Tibial nerve (tissue), 4 donors: ENCODE data around the gene FBLN2. TPM values are rescaled to one million over a fixed set of nuclear protein-coding genes. Genes with fewer than 3 reads are reported as not detected.

Source experiments
- DNase-seq, 2 donors: peaks; one replicate each; pipeline ENCODE4 v3.0.0-alpha.2; 2019; ENCODE audit warnings: low spot score in 2 of 2
- H3K27ac ChIP-seq, 4 donors: fragments of 200-600 bp; sonication (generic) in 3 of 4; one replicate each; pipeline ENCODE4 v1.5.1; 2017 to 2019; ENCODE audit warnings: mild to moderate bottlenecking in 1 of 4
- H3K27me3 ChIP-seq, 2 donors: fragments of 200-600 bp; sonication (generic) in 1 of 2; one replicate each; pipeline versions ENCODE4 v1.5.1 to v1.6.0; 2017 to 2019
- H3K36me3 ChIP-seq, 3 donors: fragments of 200-600 bp; sonication (generic); one replicate each; pipeline ENCODE4 v1.5.1; 2018 to 2019
- H3K4me1 ChIP-seq, 4 donors: fragments of 200-600 bp; sonication (generic) in 3 of 4; one replicate each; pipeline ENCODE4 v1.5.1; 2017 to 2019
- H3K4me3 ChIP-seq, 4 donors: fragments of 200-600 bp; sonication (generic) in 3 of 4; one replicate each; pipeline ENCODE4 v1.5.1; 2017 to 2019; ENCODE audit warnings: mild to moderate bottlenecking in 1 of 4, moderate library complexity in 1 of 4
- H3K9me3 ChIP-seq, 4 donors: fragments of 200-600 bp; sonication (generic) in 3 of 4; one replicate each; pipeline ENCODE4 v1.5.1; 2017 to 2019
- EP300 ChIP-seq, 2 donors: sonication (generic); formaldehyde crosslinking; IDR thresholded peaks; one replicate each; pipeline ENCODE4 v1.6.1; 2017; ENCODE audit warnings: antibody characterized with exemption in 2 of 2, mild to moderate bottlenecking in 1 of 2
- POLR2A ChIP-seq, 2 donors: fragments of 450-650 bp; IDR thresholded peaks; one replicate each; pipeline ENCODE4 v1.6.1; 2017; ENCODE audit warnings: antibody characterized with exemption in 2 of 2, mild to moderate bottlenecking in 2 of 2, moderate library complexity in 2 of 2
- WGBS, 2 donors: methylation state at CpG; one replicate each; pipeline ENCODE4 v1.1.5; 2018; 5-methylcytosine and 5-hydroxymethylcytosine counted together
- total RNA-seq, 4 donors: library from RNA; depleted of rRNA; stranded (reverse); fragments of >200 nt; gene quantifications; one replicate each; pipeline ENCODE4 v1.1.0, GENCODE V29; 2016
- TF ChIP-seq, protein P1 (sequence below), 5 experiments: fragments of 200-600 bp in 3 of 5; fragments of 450-650 bp in 2 of 5; sonication (generic) in 3 of 5; IDR thresholded peaks; one replicate each; pipeline ENCODE4 v1.5.1; 2016 to 2019; ENCODE audit warnings: antibody characterized with exemption in 5 of 5, mild to moderate bottlenecking in 3 of 5, moderate library complexity in 2 of 5

FBLN2 gene
- total RNA-seq, 4 donors from 2014 or later = 185 to 445 (median 240) TPM

- no peak overlapping the region for H3K27ac ChIP-seq
- TF ChIP-seq, protein P1, sequence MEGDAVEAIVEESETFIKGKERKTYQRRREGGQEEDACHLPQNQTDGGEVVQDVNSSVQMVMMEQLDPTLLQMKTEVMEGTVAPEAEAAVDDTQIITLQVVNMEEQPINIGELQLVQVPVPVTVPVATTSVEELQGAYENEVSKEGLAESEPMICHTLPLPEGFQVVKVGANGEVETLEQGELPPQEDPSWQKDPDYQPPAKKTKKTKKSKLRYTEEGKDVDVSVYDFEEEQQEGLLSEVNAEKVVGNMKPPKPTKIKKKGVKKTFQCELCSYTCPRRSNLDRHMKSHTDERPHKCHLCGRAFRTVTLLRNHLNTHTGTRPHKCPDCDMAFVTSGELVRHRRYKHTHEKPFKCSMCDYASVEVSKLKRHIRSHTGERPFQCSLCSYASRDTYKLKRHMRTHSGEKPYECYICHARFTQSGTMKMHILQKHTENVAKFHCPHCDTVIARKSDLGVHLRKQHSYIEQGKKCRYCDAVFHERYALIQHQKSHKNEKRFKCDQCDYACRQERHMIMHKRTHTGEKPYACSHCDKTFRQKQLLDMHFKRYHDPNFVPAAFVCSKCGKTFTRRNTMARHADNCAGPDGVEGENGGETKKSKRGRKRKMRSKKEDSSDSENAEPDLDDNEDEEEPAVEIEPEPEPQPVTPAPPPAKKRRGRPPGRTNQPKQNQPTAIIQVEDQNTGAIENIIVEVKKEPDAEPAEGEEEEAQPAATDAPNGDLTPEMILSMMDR (IDR thresholded peaks at IDR 0.05) = no peak
- no peak for TF ChIP-seq POLR2A (IDR thresholded peaks at IDR 0.05)
- TF ChIP-seq EP300 (IDR thresholded peaks at IDR 0.05) = no peak
- H3K4me1 ChIP-seq = peaks cover 0 to 32% (median 8%) of the 10 kb centered on the region in 4 donors
- H3K36me3 ChIP-seq = peaks cover 0 to 25% (median 0%) of the 10 kb centered on the region in 3 donors
- H3K4me3 ChIP-seq = no peak overlapping the region
- no peaks in the 10 kb centered on the region for H3K27me3 ChIP-seq
- 79 to 81% methylated on average over 21 to 28 of the region's 31 CpGs for WGBS, 2 donors
- no peak for DNase-seq
- H3K9me3 ChIP-seq = no peaks in the 10 kb centered on the region
Measured at GRCh38 chr3:13637311-13637891, 88.5 kb downstream of the FBLN2 start.

DNA sequence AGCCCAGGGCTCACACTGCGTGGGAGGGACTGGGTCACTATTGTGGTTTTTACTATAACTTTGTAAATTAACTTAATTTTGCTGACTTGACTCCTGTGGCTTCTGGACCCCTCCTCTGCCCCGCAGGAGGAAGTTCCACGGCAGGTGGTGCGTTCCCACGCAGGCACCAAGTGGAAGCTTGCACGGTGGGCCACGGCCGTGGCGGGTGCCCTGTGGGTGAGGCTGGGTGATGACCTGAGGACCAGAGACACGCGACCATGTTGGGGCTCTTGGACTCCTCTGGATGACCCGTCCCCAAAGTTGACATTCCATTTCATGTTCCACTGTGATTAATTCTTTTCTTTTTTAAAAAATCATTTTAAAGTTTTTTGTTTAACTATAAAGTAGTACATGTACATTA lies 89.0 kb downstream of the FBLN2 start:
- peaks cover 0 to 19% (median 0%) of the 10 kb centered on the region in 3 donors for H3K36me3 ChIP-seq
- peaks cover 0 to 32% (median 8%) of the 10 kb centered on the region in 4 donors for H3K4me1 ChIP-seq
- H3K9me3 ChIP-seq = no peaks in the 10 kb centered on the region
- no peak overlapping the region for H3K4me3 ChIP-seq
- DNase-seq = no peak
- H3K27me3 ChIP-seq = no peaks in the 10 kb centered on the region
- TF ChIP-seq, protein P1 (IDR thresholded peaks at IDR 0.05) = no peak
- no peak for TF ChIP-seq POLR2A (IDR thresholded peaks at IDR 0.05)
- no peak for TF ChIP-seq EP300 (IDR thresholded peaks at IDR 0.05)
- no peak overlapping the region for H3K27ac ChIP-seq
- 83 to 86% methylated on average over 12 of the region's 12 CpGs for WGBS, 2 donors

- Histone ChIP-seq H3K4me3 (no peak overlapping the region), H3K36me3 (peaks cover 0 to 16% (median 0%) of the 10 kb centered on the region in 3 donors), H3K27ac (peak overlapping the region in 2 of 4 donors; percentile 6 to 14), H3K4me1 (peaks cover 0 to 23% (median 8%) of the 10 kb centered on the region in 4 donors), H3K9me3 (no peaks in the 10 kb centered on the region), H3K27me3 (no peaks in the 10 kb centered on the region)
- WGBS, 2 donors = 60 to 78% methylated on average over 16 to 17 of the region's 17 CpGs
- no peak for DNase-seq
- TF ChIP-seq, protein P1 (IDR thresholded peaks at IDR 0.05) = no peak
- TF ChIP-seq EP300 (IDR thresholded peaks at IDR 0.05) (peak in 1 of 2 donors; percentile 48), POLR2A (IDR thresholded peaks at IDR 0.05) (no peak)
Measured at GRCh38 chr3:13638927-13639326, 90.0 kb downstream of the FBLN2 start.

DNA sequence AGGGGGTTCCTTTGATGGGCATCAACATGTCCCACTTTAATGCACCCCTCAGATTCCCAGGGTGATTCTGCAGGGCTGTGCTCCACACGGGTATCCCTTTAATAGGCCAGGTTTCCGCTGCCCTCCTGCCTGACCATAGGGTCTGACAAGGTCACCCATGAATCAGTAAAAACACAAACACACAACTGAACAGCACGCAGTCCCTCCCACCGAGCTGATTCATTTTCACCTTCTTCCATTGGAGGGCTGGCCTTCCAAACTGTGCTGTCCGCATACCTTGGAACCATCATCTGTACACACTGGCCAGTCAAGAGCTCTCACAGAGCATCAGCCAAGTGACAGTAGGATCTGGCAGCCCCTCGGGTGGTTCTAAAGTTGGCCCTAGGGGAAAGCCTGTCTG lies 93.7 kb downstream of the FBLN2 start:
- H3K4me3 ChIP-seq = no peak overlapping the region
- WGBS, 2 donors = 73 to 74% methylated on average over 6 of the region's 6 CpGs
- TF ChIP-seq EP300 (IDR thresholded peaks at IDR 0.05) (no peak), POLR2A (IDR thresholded peaks at IDR 0.05) (no peak)
- TF ChIP-seq, protein P1 (IDR thresholded peaks at IDR 0.05) = no peak

GRCh38 chr3:13644341-13645117 lies 95.6 kb downstream of the FBLN2 start:
- DNase-seq = no peak
- Histone ChIP-seq H3K4me3 (no peak overlapping the region), H3K9me3 (no peaks in the 10 kb centered on the region), H3K36me3 (no peaks in the 10 kb centered on the region), H3K27ac (no peak overlapping the region), H3K4me1 (peaks cover 0 to 18% (median 13%) of the 10 kb centered on the region in 4 donors), H3K27me3 (no peaks in the 10 kb centered on the region)
- TF ChIP-seq EP300 (IDR thresholded peaks at IDR 0.05) (no peak), POLR2A (IDR thresholded peaks at IDR 0.05) (no peak)
- TF ChIP-seq, protein P1 (IDR thresholded peaks at IDR 0.05) = no peak
- WGBS, 2 donors = 85 to 86% methylated on average over 4 of the region's 4 CpGs

More for the DNA sequence above, 93.7 kb downstream of the FBLN2 start:
- H3K27me3 ChIP-seq = no peaks in the 10 kb centered on the region
- peaks cover 0 to 13% (median 4%) of the 10 kb centered on the region in 4 donors for H3K4me1 ChIP-seq
- no peak overlapping the region for H3K27ac ChIP-seq
- no peak for DNase-seq
- H3K36me3 ChIP-seq = peaks cover 0 to 4% (median 0%) of the 10 kb centered on the region in 3 donors
- no peaks in the 10 kb centered on the region for H3K9me3 ChIP-seq
